ENCODE data around the gene RNF181. TPM values are rescaled to one million over a fixed set of nuclear protein-coding genes. Genes with fewer than 3 reads are reported as not detected.

RNF181 gene
- total and polyA plus RNA-seq, 2 of the 13 experiments (the other 11 are each of a cell fraction or from before 2014, with no cell fraction given) = 224 to 578 TPM

GRCh38 chr2:85596026-85596333 is 435 bp downstream of the RNF181 start (continued):
- TF ChIP-seq DMTF1 (CRISPR knock-in tag; IDR thresholded peaks at IDR 0.05) (no peak), CBX1 (IDR thresholded peaks at IDR 0.05; ENCODE audit: low read depth) (peak; percentile 20), HES4 (CRISPR knock-in tag; IDR thresholded peaks at IDR 0.05; ENCODE audit: borderline replicate concordance) (0 out of 2 replicates have a peak, but pooled peaks have one; percentile 3), BCLAF1 (IDR thresholded peaks at IDR 0.05) (no peak), ZNF773 (CRISPR knock-in tag; IDR thresholded peaks at IDR 0.05; ENCODE audit: borderline replicate concordance) (no peak), ATF7 (IDR thresholded peaks at IDR 0.05) (no peak), ATF7 (CRISPR knock-in tag; IDR thresholded peaks at IDR 0.05) (peak; percentile 10; the same call in 1 of the 2 replicates), DNMT1 (CRISPR knock-in tag; IDR thresholded peaks at IDR 0.05) (0 out of 2 replicates have a peak, but pooled peaks have one; percentile 76), GATAD2A (CRISPR knock-in tag; IDR thresholded peaks at IDR 0.05) (no peak), ZNF710 (CRISPR knock-in tag; IDR thresholded peaks at IDR 0.05; ENCODE audit: borderline replicate concordance) (no peak), ISL2 (CRISPR knock-in tag; IDR thresholded peaks at IDR 0.05) (no peak), FUBP1 (CRISPR knock-in tag; IDR thresholded peaks at IDR 0.05; ENCODE audit: borderline replicate concordance) (no peak), ZNF362 (CRISPR knock-in tag; IDR thresholded peaks at IDR 0.05; ENCODE audit: borderline replicate concordance) (no peak), MEF2D (CRISPR knock-in tag; IDR thresholded peaks at IDR 0.05) (no peak), ZNF232 (CRISPR knock-in tag; IDR thresholded peaks at IDR 0.05; ENCODE audit: borderline replicate concordance) (no peak), SIX1 (CRISPR knock-in tag; IDR thresholded peaks at IDR 0.05; ENCODE audit: borderline replicate concordance) (no peak), KDM1A (CRISPR knock-in tag; IDR thresholded peaks at IDR 0.05) (no peak), ZKSCAN5 (CRISPR knock-in tag; IDR thresholded peaks at IDR 0.05) (0 out of 2 replicates have a peak, but pooled peaks have one; percentile 13)
